GM12891 (cell line): ENCODE results near the gene TUBB6.

Source experiments
- PAX5 ChIP-seq: IDR thresholded peaks from 2 replicates; pipeline ENCODE4 v1.6.1; 2011; ENCODE audit warnings: low read length, moderate library complexity, mild to moderate bottlenecking; ENCODE audit not compliant: insufficient read depth, severe bottlenecking
- POLR2A ChIP-seq: IDR thresholded peaks from 2 replicates; pipeline ENCODE4 v1.6.1; 2011; ENCODE audit warnings: low read depth, low read length, control low read depth
- POLR2AphosphoS5 ChIP-seq: IDR thresholded peaks from 2 replicates; pipeline ENCODE4 v1.6.1; 2011; ENCODE audit warnings: low read depth, low read length, control low read depth
- POU2F2 ChIP-seq: IDR thresholded peaks from 2 replicates; pipeline ENCODE4 v1.6.1; 2011; ENCODE audit warnings: low read depth, mild to moderate bottlenecking, control low read depth, low read length, moderate library complexity
- SPI1 ChIP-seq: IDR thresholded peaks from 2 replicates; pipeline ENCODE4 v1.6.1; 2011; ENCODE audit warnings: low read depth, low read length, control low read depth
- TAF1 ChIP-seq: IDR thresholded peaks from 2 replicates; pipeline ENCODE4 v1.6.1; 2011; ENCODE audit warnings: low read depth, low read length, control low read depth

DNA sequence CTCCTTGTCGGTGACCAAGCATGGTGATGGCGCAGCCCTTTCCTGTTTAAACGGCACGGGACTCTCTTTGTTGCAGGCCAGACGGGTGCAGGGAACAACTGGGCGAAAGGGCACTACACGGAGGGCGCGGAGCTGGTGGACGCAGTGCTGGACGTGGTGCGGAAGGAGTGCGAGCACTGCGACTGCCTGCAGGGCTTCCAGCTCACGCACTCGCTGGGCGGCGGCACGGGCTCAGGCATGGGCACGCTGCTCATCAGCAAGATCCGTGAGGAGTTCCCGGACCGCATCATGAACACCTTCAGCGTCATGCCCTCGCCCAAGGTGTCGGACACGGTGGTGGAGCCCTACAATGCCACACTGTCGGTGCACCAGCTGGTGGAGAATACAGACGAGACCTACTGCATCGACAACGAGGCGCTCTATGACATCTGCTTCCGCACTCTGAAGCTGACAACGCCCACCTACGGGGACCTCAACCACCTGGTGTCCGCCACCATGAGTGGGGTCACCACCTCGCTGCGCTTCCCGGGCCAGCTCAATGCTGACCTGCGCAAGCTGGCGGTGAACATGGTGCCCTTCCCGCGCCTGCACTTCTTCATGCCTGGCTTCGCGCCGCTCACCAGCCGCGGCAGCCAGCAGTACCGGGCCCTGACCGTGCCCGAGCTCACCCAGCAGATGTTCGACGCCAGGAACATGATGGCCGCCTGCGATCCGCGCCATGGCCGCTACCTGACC, 17.1 kb downstream of the TUBB6 start:
- TF ChIP-seq POLR2A = no peak
- TF ChIP-seq POLR2AphosphoS5 = no peak; the same call in 1 of the 2 replicates
- no peak for TF ChIP-seq TAF1
- TF ChIP-seq SPI1 = no peak
- TF ChIP-seq POU2F2 = no peak
- TF ChIP-seq PAX5 = no peak
